Measurements from ENCODE around the gene RHBDL3.

The RHBDL3 gene

DNA sequence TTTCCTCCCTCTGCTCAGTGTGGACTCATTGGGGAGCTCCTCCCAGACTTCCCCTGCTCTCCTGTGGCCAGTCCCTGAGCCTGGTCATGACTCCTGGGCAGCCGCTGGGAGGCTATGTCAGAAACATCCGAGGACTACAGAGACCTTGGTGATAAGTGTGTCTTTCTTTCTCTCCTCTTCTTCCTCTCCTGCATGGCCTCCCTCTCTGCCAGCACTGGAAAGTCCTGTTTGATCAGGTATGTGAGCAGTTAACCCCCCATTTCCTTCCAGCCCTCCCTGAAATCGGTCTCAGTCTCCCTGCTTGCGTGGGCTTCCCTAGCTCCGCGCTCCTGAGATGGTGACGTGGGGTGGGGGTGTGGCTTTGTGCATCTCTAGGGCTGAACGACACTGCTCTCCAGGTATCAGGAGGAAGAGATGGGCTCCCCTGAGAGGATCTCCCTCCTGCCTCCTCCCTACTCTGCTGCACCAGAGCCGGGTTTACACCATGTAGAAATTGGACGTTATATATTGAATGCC is 2.1 kb downstream of the RHBDL3 start:
- no peak for DNase-seq

GRCh38 chr17:32268734-32269288 is 3.2 kb downstream of the RHBDL3 start:
- no peak for DNase-seq

GRCh38 chr17:32269377-32269776 is 3.7 kb downstream of the RHBDL3 start:
- DNase-seq: no peak

- DNase-seq: no peak
Observed at GRCh38 chr17:32271844-32272243, 6.2 kb downstream of the RHBDL3 start.

- DNase-seq: no peak
Observed at GRCh38 chr17:32274101-32274500, 8.5 kb downstream of the RHBDL3 start.

- DNase-seq: no peak
Observed at GRCh38 chr17:32274643-32275042, 9.0 kb downstream of the RHBDL3 start.

- DNase-seq: peak; percentile 60
Observed at GRCh38 chr17:32275060-32276042, 9.7 kb downstream of the RHBDL3 start.

DNA sequence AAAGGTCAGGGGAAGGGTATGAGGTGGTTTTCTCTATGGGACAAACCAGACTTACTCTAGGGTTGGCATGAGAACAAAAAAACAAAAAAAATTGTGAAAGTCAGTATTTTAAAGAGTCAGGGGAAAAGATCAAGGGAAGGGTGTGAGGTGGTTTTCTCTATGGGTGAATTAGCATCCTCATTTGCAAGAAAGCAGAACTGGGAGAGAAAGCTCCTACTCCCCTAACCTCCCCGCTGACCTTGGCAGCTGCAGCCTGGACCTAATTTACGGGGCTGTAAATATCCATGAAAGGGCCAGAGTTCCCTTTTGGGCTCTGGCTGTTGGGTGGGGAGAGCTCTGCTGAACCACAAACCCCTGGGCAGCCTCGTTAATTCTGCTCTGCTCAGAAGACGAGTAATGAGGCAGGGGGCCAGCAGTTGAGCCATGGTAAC is 10.6 kb downstream of the RHBDL3 start:
- DNase-seq: no peak

GRCh38 chr17:32277284-32277683 is 11.7 kb downstream of the RHBDL3 start:
- DNase-seq: no peak

- no peak for DNase-seq
Observed at GRCh38 chr17:32278815-32279214, 13.2 kb downstream of the RHBDL3 start.

- DNase-seq: no peak
Observed at GRCh38 chr17:32279891-32280716, 14.5 kb downstream of the RHBDL3 start.

GRCh38 chr17:32281011-32281451 is 15.4 kb downstream of the RHBDL3 start:
- DNase-seq: no peak

- no peak for DNase-seq
Observed at GRCh38 chr17:32283745-32284201, 18.1 kb downstream of the RHBDL3 start.

- no peak for DNase-seq
Observed at GRCh38 chr17:32285306-32285705, 19.7 kb downstream of the RHBDL3 start.

- no peak for DNase-seq
Observed at GRCh38 chr17:32285746-32286517, 20.3 kb downstream of the RHBDL3 start.

GRCh38 chr17:32286518-32286900 is 20.9 kb downstream of the RHBDL3 start:
- no peak for DNase-seq

DNA sequence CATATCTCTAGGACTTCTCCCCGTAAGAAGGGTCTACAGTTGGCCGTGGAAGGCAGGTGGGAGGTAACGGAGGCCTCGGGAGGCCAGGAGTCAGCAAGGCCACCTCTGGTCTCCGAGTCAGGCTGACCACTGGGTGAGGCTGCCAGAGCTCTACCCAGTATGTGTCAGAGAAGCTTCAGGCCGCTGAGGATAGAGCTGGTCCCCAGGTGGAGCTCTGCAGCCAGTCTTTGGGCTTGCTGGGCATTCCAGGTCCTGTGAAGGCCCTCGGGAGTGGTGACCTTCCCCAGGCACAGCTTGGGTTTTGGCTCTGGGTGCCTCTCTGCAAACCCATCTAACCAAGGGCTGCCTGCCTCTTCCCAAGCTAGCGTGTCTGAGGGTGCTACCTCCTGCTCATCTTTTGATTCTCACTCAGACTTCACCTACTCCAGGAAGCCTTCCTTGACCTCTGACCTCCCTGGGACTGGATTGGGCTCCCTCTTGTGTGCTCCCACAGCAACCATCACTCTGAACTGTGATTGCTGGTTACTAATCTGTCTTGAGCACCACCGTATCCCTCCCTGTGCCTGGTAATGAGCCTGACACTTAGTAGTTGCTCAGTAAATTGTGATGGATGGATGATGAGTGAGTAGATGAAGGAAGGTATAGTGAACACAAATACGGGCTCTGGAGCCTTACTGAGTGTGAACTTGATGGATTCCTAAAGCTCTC is 22.3 kb downstream of the RHBDL3 start:
- no peak for DNase-seq

GRCh38 chr17:32288615-32289014 is 23.0 kb downstream of the RHBDL3 start:
- no peak for DNase-seq

- DNase-seq: no peak
Observed at GRCh38 chr17:32289471-32290070, 23.9 kb downstream of the RHBDL3 start.

GRCh38 chr17:32292094-32292493 is 26.5 kb downstream of the RHBDL3 start:
- no peak for DNase-seq

DNA sequence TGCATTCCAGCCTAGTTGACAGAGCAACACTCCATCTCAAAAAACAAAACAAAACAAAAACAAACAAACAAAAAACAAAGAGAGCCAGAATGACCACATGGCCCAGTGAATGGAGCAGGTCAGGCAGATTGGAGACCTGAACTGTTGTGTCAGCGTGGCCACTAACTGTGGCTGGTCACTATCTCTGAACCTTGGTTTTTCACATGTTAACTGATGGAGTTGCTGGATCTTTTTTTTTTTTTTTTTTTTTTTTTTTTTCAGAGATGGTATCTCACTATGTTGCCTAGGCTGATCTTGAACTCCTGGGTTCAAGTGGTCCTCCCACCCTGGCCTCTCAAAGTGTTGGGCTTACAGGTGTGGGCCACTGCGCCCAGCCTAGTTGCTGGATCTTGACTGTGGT is 31.8 kb downstream of the RHBDL3 start:
- no peak for DNase-seq

Data from activated CD8-positive, alpha-beta memory T cell treated with anti-CD3 and anti-CD28 coated beads, Interleukin-2, amount 50 U/mL, for 48 hours (primary cell).